NCI-H82 treated with DMSO at 0.1 percent for 48 hours (cell line): Measurements from ENCODE around the gene ZNF302.

Source experiments
- DNase-seq: peaks from one replicate; lab custom pipeline; 2025; ENCODE audit not compliant: unreplicated experiment; lab: John Stamatoyannopoulos, UW

ZNF302 gene

DNA sequence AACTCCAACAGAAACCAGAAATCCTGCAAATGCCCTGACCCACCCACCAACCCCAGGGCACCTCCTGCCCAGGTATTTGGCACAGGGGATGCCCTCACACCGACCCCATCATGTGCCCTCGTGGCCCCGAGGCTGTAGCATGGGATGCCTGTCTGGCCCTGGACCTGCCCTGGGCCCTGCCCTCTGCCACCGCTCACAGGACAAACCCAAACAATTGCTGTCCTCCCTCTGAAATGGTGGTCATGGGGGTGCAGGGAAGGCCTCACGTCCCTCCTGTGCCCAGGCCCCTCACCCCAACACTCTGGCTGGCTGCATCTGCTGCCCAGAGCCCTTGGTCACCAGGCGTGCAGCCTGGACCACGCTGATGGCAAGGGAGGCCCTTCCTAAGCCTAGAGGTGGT, 54.5 kb downstream of the ZNF302 start:
- DNase-seq = no peak

DNA sequence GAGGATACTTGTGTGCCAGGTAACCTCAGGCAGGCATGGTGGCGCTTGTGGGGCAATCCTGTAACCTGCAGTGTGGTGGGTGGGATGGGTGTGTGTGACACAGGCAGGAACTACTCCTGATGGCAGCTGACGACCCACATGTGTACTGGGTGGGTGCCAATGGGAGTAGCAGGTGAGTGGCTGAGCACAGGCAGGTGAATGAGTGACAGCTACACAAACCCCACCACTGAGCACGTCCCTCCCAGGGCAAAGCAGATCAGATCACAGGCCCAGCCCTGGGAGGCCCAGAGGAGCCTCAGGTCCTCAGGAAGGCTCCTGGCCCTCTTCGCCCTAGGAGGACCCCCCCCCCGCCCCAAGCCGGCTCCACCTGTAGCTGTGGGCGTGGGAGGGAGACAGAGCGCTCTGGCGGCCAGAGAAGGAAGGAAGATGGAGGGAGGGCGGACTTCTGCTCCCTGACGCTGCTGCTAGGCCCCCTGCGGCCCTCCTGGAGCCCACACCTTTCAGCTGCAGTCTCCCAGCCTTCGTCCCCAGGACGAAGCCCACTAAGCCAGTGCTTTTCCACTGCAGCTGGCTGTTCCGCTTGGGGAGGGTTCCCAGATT, 55.2 kb downstream of the ZNF302 start:
- DNase-seq = no peak

DNA sequence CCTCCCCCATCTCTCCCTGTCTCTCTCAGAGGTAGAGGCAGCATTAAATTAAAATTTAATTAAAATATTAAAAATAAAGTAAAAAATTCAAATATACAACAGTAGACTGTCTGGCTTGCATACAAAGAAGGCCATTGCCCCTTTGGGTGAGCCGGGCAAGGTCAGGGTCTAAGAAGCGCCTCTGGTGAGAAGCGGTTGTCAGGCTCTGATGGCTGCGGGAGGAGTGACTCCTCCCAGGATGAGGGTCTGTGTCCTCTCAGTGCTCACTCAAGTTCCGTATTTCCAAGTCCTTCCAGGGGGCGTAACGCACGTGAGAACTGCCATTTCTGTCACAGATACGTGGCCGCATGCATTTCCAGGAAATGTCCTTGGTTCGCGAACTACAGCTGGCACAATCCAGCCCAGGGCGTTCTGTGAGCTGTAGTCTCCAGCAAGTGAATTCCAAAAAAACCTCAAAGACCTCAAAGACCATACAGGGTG, 55.8 kb downstream of the ZNF302 start:
- DNase-seq = no peak

DNA sequence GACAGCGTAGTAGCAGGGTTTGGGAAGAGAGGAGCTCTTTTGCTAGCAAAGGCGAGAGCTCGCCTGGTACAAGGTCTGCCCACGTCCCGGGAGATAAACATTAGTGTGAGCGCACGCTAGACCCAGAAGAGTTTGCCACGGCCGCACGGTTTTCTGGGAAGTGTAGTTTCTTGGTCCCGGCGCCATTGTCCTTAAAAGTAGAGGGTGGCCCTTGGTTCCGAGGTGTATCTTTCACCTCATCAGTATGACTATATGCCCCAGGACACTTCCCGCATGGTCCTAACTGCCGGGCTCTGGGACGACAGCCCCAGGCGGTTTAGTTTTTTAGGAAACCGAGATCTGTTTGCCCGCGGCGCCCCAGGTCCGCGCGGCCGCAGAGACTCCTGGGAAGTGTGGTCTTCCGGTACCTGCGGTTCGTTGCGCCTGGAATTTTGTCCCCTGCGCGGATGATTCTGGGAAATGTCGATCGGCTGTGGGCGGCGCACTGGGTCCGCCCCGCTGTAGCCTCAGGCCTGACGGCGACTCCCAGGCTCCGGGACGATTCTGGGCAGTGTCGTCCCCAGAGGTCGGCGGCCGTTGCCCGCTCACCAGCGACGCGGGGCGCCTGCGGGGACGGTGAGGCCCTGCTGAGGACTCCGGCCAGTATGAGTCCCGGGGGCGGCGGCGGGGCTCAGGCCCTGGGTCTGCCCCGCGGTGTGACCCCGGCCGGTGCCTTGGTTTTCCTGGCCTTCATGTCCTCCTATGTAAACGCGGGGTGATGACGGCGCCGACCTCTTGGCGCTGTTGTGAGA, 56.5 kb downstream of the ZNF302 start, which contains the start of gene ZNF181:
Gene ZNF181, plus strand, starts transcription at position 498 of the 791 bp plus-strand sequence. CDS start 795 bp downstream, outside the sequence.
- peak; percentile 77 for DNase-seq

DNA sequence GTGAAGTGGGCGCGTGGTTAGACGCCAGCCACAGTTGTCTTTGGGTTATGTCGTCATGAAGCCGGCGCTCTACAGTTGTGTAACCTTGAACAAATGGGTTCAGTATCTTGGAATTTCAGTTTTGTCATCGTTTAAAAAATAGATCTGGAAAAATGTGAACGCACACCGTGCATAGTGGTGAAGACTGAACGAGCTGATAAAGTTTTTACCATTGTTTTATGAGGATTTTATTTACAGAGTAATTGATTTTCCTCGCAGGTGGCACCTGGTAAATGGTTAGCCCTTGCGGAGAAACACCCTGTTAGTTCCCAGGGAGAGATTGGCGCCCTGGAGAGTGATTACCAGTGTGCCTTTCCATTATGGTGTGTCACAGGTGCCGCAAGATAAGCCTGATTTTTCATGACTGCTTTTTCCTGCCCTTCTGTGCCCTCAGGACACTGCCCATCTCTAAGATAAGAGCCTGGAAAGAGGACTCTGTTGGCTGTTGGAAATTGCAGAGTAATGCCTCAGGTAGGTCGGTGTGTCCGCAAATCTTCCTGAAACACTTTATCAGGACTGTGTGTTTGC, 57.1 kb downstream of the ZNF302 start:
- no peak for DNase-seq
